Measurements from ENCODE around the gene GCNT2. TPM values are rescaled to one million over a fixed set of nuclear protein-coding genes. Genes with fewer than 3 reads are reported as not detected.
A peak's percentile ranks its signal among the peaks of the same experiment; 100 is the strongest.

GCNT2 gene
- total and polyA plus RNA-seq, 2 of the 8 experiments (the other 6 are each of a cell fraction or from before 2014, with no cell fraction given): 19.3 to 52.5 TPM

DNA sequence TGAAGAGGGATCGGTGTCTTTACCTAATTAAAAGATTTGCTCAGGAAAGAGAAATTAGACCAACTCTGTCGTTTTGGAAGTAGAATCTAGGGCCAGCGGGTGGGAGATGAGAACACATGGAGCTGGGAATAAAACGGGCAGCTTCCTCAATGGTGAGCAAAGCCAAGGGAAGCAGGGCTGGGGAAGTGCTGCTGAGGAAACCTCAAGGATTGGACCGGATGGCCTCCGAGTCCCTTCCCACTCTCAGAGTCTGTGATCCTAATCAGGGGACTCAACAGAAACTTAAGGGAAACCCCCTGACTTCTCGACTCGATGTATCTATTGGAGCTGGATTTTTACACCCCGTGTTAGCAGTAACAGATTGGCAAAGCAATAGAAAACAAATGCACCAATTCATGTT lies 10.8 kb downstream of the GCNT2 start:
- WGBS, 2 experiments (ENCODE audit: extremely low coverage in 1 of 2, insufficient coverage in 1 of 2, insufficient read length in 1 of 2, insufficient replicate concordance in 2 of 2, low coverage in 1 of 2, low lambda C conversion rate in 2 of 2, missing lambda C conversion rate in 1 of 2): 86% methylated on average over 9 of the region's 9 CpGs; no CpG with 5 or more reads in 1 of the 2 experiments
- FAIRE-seq (no peak), DNase-seq (ENCODE audit: low read depth in 1 of 2, low spot score in 2 of 2) (no peak)
- Histone ChIP-seq H3K79me1 (ENCODE audit: low read depth, low read length) (no peaks in the 10 kb centered on the region), H3K4me2 (ENCODE audit: insufficient read depth in 1 of 2, low read depth in 2 of 2, low read length in 2 of 2) (no peak overlapping the region), H3K9ac (replicated peaks in 1 of 4; ENCODE audit: extremely low read depth in 1 of 4, low read depth in 3 of 4, low read length in 3 of 4) (no peak overlapping the region), H3K23me2 (ENCODE audit: low read depth, low read length) (no peaks in the 10 kb centered on the region), H3K56ac (replicated peaks; ENCODE audit: insufficient read length, low read depth, low read length) (no peak overlapping the region), H2AFZ (ENCODE audit: low read length) (peak overlapping the region; percentile 25; the same call in 1 of the 2 replicates), H3K36me3 (ENCODE audit: control insufficient read depth in 2 of 4, insufficient read depth in 4 of 4, low read length in 3 of 4) (no peaks in the 10 kb centered on the region), H2BK20ac (ENCODE audit: low read length) (no peak overlapping the region), H2BK12ac (ENCODE audit: low read depth, low read length) (no peak overlapping the region), H2AK5ac (ENCODE audit: low read depth, low read length) (no peak overlapping the region), H4K91ac (replicated peaks; ENCODE audit: insufficient read length, low read length) (no peak overlapping the region), H3K18ac (ENCODE audit: extremely low read depth, low read length) (no peak overlapping the region), H2BK15ac (ENCODE audit: low read length) (no peak overlapping the region), H3K9me3 (ENCODE audit: insufficient read depth in 2 of 2, low read depth in 1 of 2, low read length in 1 of 2) (no peaks in the 10 kb centered on the region), H3K27me3 (replicated peaks in 1 of 4; ENCODE audit: control insufficient read depth in 3 of 4, extremely low read depth in 1 of 4, insufficient read depth in 3 of 4, low read length in 3 of 4) (no peaks in the 10 kb centered on the region), H3K4me3 (ENCODE audit: extremely low read depth in 1 of 4, insufficient read depth in 2 of 4, low read depth in 3 of 4, low read length in 4 of 4) (no peak overlapping the region), H3K4me1 (replicated peaks in 1 of 4; ENCODE audit: control insufficient read depth in 3 of 4, insufficient read depth in 4 of 4, low read length in 3 of 4) (peaks cover 0 to 8% (median 2%) of the 10 kb centered on the region in 4 experiments; a peak in 4 of 7 replicates), H2BK120ac (replicated peaks; ENCODE audit: low read depth, low read length) (no peak overlapping the region), H4K20me1 (replicated peaks in 1 of 2; ENCODE audit: control insufficient read depth in 1 of 2, insufficient read depth in 2 of 2, low read length in 2 of 2) (no peaks in the 10 kb centered on the region), H3K79me2 (ENCODE audit: control insufficient read depth in 1 of 2, insufficient read depth in 2 of 2, low read length in 2 of 2) (no peaks in the 10 kb centered on the region), H4K8ac (ENCODE audit: extremely low read depth, insufficient read depth, low read length) (no peak overlapping the region), H4K5ac (ENCODE audit: insufficient read length, low read depth, low read length) (no peak overlapping the region), H3K27ac (ENCODE audit: low read depth, low read length) (no peak overlapping the region), H3K14ac (ENCODE audit: insufficient read length) (no peak overlapping the region), H3K4ac (replicated peaks; ENCODE audit: insufficient read length, low read depth, low read length) (no peak overlapping the region), H2BK5ac (ENCODE audit: low read depth, low read length) (no peak overlapping the region), H3K23ac (ENCODE audit: insufficient read length) (no peak overlapping the region)
- POLR2A ChIA-PET (ENCODE audit: partially characterized antibody): interaction anchor here (1.3 to 1.7 kb wide), 2 partner anchors 9 to 12 kb away, joined by 5 to 7 read pairs; partner anchors contain the start of gene GCNT2
- no peak for TF ChIP-seq POLR2A (IDR thresholded peaks at IDR 0.05; ENCODE audit: control extremely low read depth in 1 of 2, low read depth in 2 of 2, low read length in 2 of 2)
- no peak for TF ChIP-seq GABPA (IDR thresholded peaks at IDR 0.05; ENCODE audit: borderline replicate concordance, insufficient read depth, low read length)
- no peak for TF ChIP-seq EZH2 (IDR thresholded peaks at IDR 0.05; ENCODE audit: low read depth, low read length, severe bottlenecking)
- CTCF ChIA-PET (ENCODE audit: partially characterized antibody): interaction anchor here (1.2 to 1.6 kb wide), 2 partner anchors 11 to 14 kb away, joined by 3 to 6 read pairs; no protein-coding TSS in a partner anchor
